ENCODE results near the gene ATP6AP1.

ATP6AP1 gene

GRCh38 chrX:154396973-154397887 is 31.2 kb upstream of the ATP6AP1 start:
- Histone ChIP-seq H3K4me1 (ENCODE audit: low read length) (peaks cover 11% of the 10 kb centered on the region), H3K4me3 (ENCODE audit: low read length) (peak overlapping the region; percentile 92), H3K27ac (ENCODE audit: low read length) (peak overlapping the region; percentile 92), H3K79me2 (ENCODE audit: low read length) (peaks cover 26% of the 10 kb centered on the region), H3K36me3 (replicated peaks; ENCODE audit: low read depth, low read length) (peaks cover 27% of the 10 kb centered on the region), H3K4me2 (ENCODE audit: low read length) (peak overlapping the region; percentile 87), H3K9me3 (ENCODE audit: insufficient read depth, low read length) (no peaks in the 10 kb centered on the region), H3K9ac (ENCODE audit: low read length) (peak overlapping the region; percentile 95), H4K20me1 (ENCODE audit: insufficient read depth, low read length) (peaks cover 11% of the 10 kb centered on the region; the same call in 1 of the 2 replicates), H3K27me3 (ENCODE audit: low read depth, low read length) (no peaks in the 10 kb centered on the region), H2AFZ (ENCODE audit: low read depth, low read length) (no peak overlapping the region)
- TF ChIP-seq EZH2phosphoT487 (IDR thresholded peaks at IDR 0.05; ENCODE audit: low read depth) (no peak), CTCF (IDR thresholded peaks at IDR 0.05; ENCODE audit: low read depth, low read length) (no peak)

- H3K4me3 ChIP-seq (ENCODE audit: low read length), result peak within 1 kb of the TSS; percentile 92
- H3K27me3 ChIP-seq (ENCODE audit: low read depth, low read length), result no peaks in the 10 kb centered on the region
- TF ChIP-seq EZH2phosphoT487 (IDR thresholded peaks at IDR 0.05; ENCODE audit: low read depth), result no peak
- no peak for TF ChIP-seq CTCF (IDR thresholded peaks at IDR 0.05; ENCODE audit: low read depth, low read length)
- no peak within 1 kb of the TSS for H2AFZ ChIP-seq (ENCODE audit: low read depth, low read length)
- H4K20me1 ChIP-seq (ENCODE audit: insufficient read depth, low read length), result peaks cover 11% of the 10 kb centered on the region; the same call in 1 of the 2 replicates
- H3K4me2 ChIP-seq (ENCODE audit: low read length), result peak within 1 kb of the TSS; percentile 100
- H3K9ac ChIP-seq (ENCODE audit: low read length), result peak within 1 kb of the TSS; percentile 97
- H3K4me1 ChIP-seq (ENCODE audit: low read length), result peaks cover 11% of the 10 kb centered on the region
- peak within 1 kb of the TSS; percentile 92 for H3K27ac ChIP-seq (ENCODE audit: low read length)
- H3K79me2 ChIP-seq (ENCODE audit: low read length), result peaks cover 26% of the 10 kb centered on the region
- no peaks in the 10 kb centered on the region for H3K9me3 ChIP-seq (ENCODE audit: insufficient read depth, low read length)
- peaks cover 27% of the 10 kb centered on the region for H3K36me3 ChIP-seq (replicated peaks; ENCODE audit: low read depth, low read length)
Observed at GRCh38 chrX:154397888-154398667, 30.4 kb upstream of the ATP6AP1 start, which contains the start of gene RPL10. Gene RPL10, plus strand, starts transcription at chrX:154398377. Its CDS starts 143 bp downstream, at chrX:154398520.

- Histone ChIP-seq H3K79me2 (ENCODE audit: low read length) (peaks cover 26% of the 10 kb centered on the region), H2AFZ (ENCODE audit: low read depth, low read length) (no peak overlapping the region), H3K4me3 (ENCODE audit: low read length) (peak overlapping the region; percentile 92), H3K4me1 (ENCODE audit: low read length) (peaks cover 11% of the 10 kb centered on the region), H3K9ac (ENCODE audit: low read length) (peak overlapping the region; percentile 97), H3K27ac (ENCODE audit: low read length) (peak overlapping the region; percentile 92), H3K36me3 (replicated peaks; ENCODE audit: low read depth, low read length) (peaks cover 27% of the 10 kb centered on the region), H3K9me3 (ENCODE audit: insufficient read depth, low read length) (no peaks in the 10 kb centered on the region), H3K27me3 (ENCODE audit: low read depth, low read length) (no peaks in the 10 kb centered on the region), H4K20me1 (ENCODE audit: insufficient read depth, low read length) (peaks cover 11% of the 10 kb centered on the region; the same call in 1 of the 2 replicates), H3K4me2 (ENCODE audit: low read length) (peak overlapping the region; percentile 100)
- peak; percentile 72 for TF ChIP-seq CTCF (IDR thresholded peaks at IDR 0.05; ENCODE audit: low read depth, low read length)
- TF ChIP-seq EZH2phosphoT487 (IDR thresholded peaks at IDR 0.05; ENCODE audit: low read depth), result no peak
Observed at GRCh38 chrX:154398668-154399526, 29.6 kb upstream of the ATP6AP1 start.
